WTC11 (cell line): ENCODE data around the gene TROAP. TPM values are rescaled to one million over a fixed set of nuclear protein-coding genes. Genes with fewer than 3 reads are reported as not detected.
A peak's percentile ranks its signal among the peaks of the same experiment; 100 is the strongest.

Source experiments
- ATAC-seq: fragments of 200-7000 bp; cut with Tn5 transposase; 2 replicates; pipeline ENCODE4 v1.10.0; 2021; ENCODE audit warnings: mild to moderate bottlenecking, moderate library complexity
- CTCF ChIA-PET: fragments of 300-600 bp; sonication (Branson Sonifier 250); formaldehyde crosslinking; loops from one replicate; lab custom pipeline; 2021; ENCODE audit warnings: antibody characterized with exemption; lab: Charles Lee
- POLR2A ChIA-PET: fragments of 350-600 bp; sonication (Branson Sonifier 250); formaldehyde crosslinking; loops from one replicate; lab custom pipeline; 2021; ENCODE audit warnings: antibody characterized with exemption; lab: Charles Lee
- DNase-seq: peaks from one replicate; pipeline ENCODE4 v3.0.0; 2021; ENCODE audit warnings: low spot score
- H3K27ac Mint-ChIP-seq: 2 replicates; pipeline ENCODE4 v1.8.0; 2021; ENCODE audit warnings: mixed read lengths
- H3K27me3 Mint-ChIP-seq: 2 replicates; pipeline ENCODE4 v1.8.0; 2021; ENCODE audit warnings: low read depth, mild to moderate bottlenecking, moderate library complexity, mixed read lengths
- H3K36me3 Mint-ChIP-seq: 2 replicates; pipeline ENCODE4 v1.8.0; 2021; ENCODE audit warnings: mixed read lengths
- H3K4me1 Mint-ChIP-seq: 2 replicates; pipeline ENCODE4 v1.8.0; 2022; ENCODE audit warnings: mixed read lengths
- H3K4me3 Mint-ChIP-seq: 2 replicates; pipeline ENCODE4 v1.8.0; 2021; ENCODE audit warnings: mild to moderate bottlenecking, moderate library complexity, mixed read lengths
- H3K9me3 Mint-ChIP-seq: 2 replicates; pipeline ENCODE4 v1.8.0; 2021; ENCODE audit warnings: mixed read lengths
- ATF3 ChIP-seq: sonication (generic); formaldehyde crosslinking; conservative IDR thresholded peaks from 2 replicates; pipeline ENCODE4 v1.8.1; 2022; ENCODE audit warnings: mild to moderate bottlenecking, missing genetic modification reagents
- ATF6 ChIP-seq: sonication (generic); formaldehyde crosslinking; IDR thresholded peaks from 2 replicates; pipeline ENCODE4 v1.8.1; 2023; ENCODE audit warnings: mild to moderate bottlenecking, missing genetic modification reagents
- CDX4 ChIP-seq: fragments of 250-450 bp; sonication (Bioruptor Pico); IDR thresholded peaks from 2 replicates; pipeline ENCODE4 v1.9.0; 2021; ENCODE audit warnings: moderate library complexity, mild to moderate bottlenecking, inconsistent platforms, borderline replicate concordance
- CREM ChIP-seq: sonication (generic); formaldehyde crosslinking; IDR thresholded peaks from 2 replicates; pipeline ENCODE4 v1.8.1; 2022; ENCODE audit warnings: mild to moderate bottlenecking, missing genetic modification reagents, moderate library complexity
- ETV6 ChIP-seq: sonication (generic); formaldehyde crosslinking; IDR thresholded peaks from 2 replicates; pipeline ENCODE4 v1.8.1; 2022; ENCODE audit warnings: mild to moderate bottlenecking, missing genetic modification reagents
- JAZF1 ChIP-seq: fragments of 250-450 bp; sonication (Bioruptor Pico); IDR thresholded peaks from 2 replicates; pipeline ENCODE4 v1.9.0; 2021; ENCODE audit warnings: moderate library complexity, mild to moderate bottlenecking, inconsistent platforms
- MXD4 ChIP-seq: fragments of 250-450 bp; sonication (Bioruptor Pico); IDR thresholded peaks from 2 replicates; pipeline ENCODE4 v1.8.0; 2021; ENCODE audit warnings: mild to moderate bottlenecking, moderate library complexity, borderline replicate concordance
- PRDM15 ChIP-seq: sonication (generic); formaldehyde crosslinking; IDR thresholded peaks from 2 replicates; pipeline ENCODE4 v1.8.0; 2022; ENCODE audit warnings: missing genetic modification reagents
- PRRX2 ChIP-seq: fragments of 250-450 bp; sonication (Bioruptor Pico); IDR thresholded peaks from 2 replicates; pipeline ENCODE4 v1.8.0; 2021; ENCODE audit warnings: mild to moderate bottlenecking
- RELA ChIP-seq: sonication (generic); formaldehyde crosslinking; IDR thresholded peaks from 2 replicates; pipeline ENCODE4 v1.8.1; 2022; ENCODE audit warnings: missing genetic modification reagents, mild to moderate bottlenecking, borderline replicate concordance
- SMAD3 ChIP-seq: sonication (generic); formaldehyde crosslinking; IDR thresholded peaks from 2 replicates; pipeline ENCODE4 v1.8.0; 2022; ENCODE audit warnings: missing genetic modification reagents, mild to moderate bottlenecking, borderline replicate concordance
- SMAD4 ChIP-seq: sonication (generic); formaldehyde crosslinking; IDR thresholded peaks from 2 replicates; pipeline ENCODE4 v1.8.0; 2022; ENCODE audit warnings: mild to moderate bottlenecking, missing genetic modification reagents
- STAT6 ChIP-seq: sonication (generic); formaldehyde crosslinking; conservative IDR thresholded peaks from 2 replicates; pipeline ENCODE4 v1.8.1; 2023; ENCODE audit warnings: mild to moderate bottlenecking, low read depth, missing genetic modification reagents, moderate library complexity
- TEAD1 ChIP-seq: sonication (generic); formaldehyde crosslinking; IDR thresholded peaks from 2 replicates; pipeline ENCODE4 v1.8.0; 2022; ENCODE audit warnings: mild to moderate bottlenecking, missing genetic modification reagents
- TP53 ChIP-seq: sonication (generic); formaldehyde crosslinking; IDR thresholded peaks from 2 replicates; pipeline ENCODE4 v1.8.1; 2023; ENCODE audit warnings: mild to moderate bottlenecking, missing genetic modification reagents
- USF2 ChIP-seq: sonication (generic); formaldehyde crosslinking; IDR thresholded peaks from 2 replicates; pipeline ENCODE4 v1.8.1; 2023; ENCODE audit warnings: mild to moderate bottlenecking, missing genetic modification reagents, moderate library complexity
- ZNF138 ChIP-seq: sonication (generic); formaldehyde crosslinking; conservative IDR thresholded peaks from 2 replicates; pipeline ENCODE4 v1.8.1; 2022; ENCODE audit warnings: mild to moderate bottlenecking, moderate library complexity, missing genetic modification reagents
- ZNF425 ChIP-seq: fragments of 250-450 bp; sonication (Bioruptor Pico); conservative IDR thresholded peaks from 2 replicates; pipeline ENCODE4 v1.9.0; 2021; ENCODE audit warnings: mild to moderate bottlenecking
- ZNF671 ChIP-seq: fragments of 250-450 bp; sonication (Bioruptor Pico); IDR thresholded peaks from 2 replicates; pipeline ENCODE4 v1.8.0; 2021; ENCODE audit warnings: mild to moderate bottlenecking
- total RNA-seq: library from RNA; stranded (reverse); gene quantifications from 3 replicates; pipeline ENCODE4 v1.2.3, GENCODE V29; 2021

TROAP gene
- total RNA-seq, 1 experiment from 2014 or later: 89.2 TPM

- TF ChIP-seq RELA (CRISPR knock-in tag) (no peak), SMAD3 (CRISPR knock-in tag) (no peak), PRDM15 (CRISPR knock-in tag) (no peak), SMAD4 (no peak), STAT6 (CRISPR knock-in tag) (no peak), ATF6 (CRISPR knock-in tag) (no peak), ETV6 (0 out of 2 replicates have a peak, but pooled peaks have one; percentile 12), ZNF138 (CRISPR knock-in tag) (no peak), TP53 (CRISPR knock-in tag) (no peak), CREM (CRISPR knock-in tag) (no peak), USF2 (CRISPR knock-in tag) (no peak), CDX4 (CRISPR knock-in tag) (no peak)
These were observed at the start of gene TROAP (continued) for GRCh38 chr12:49322708-49323523.

- no peak for DNase-seq
- peak; percentile 38 for ATAC-seq
- TF ChIP-seq ATF6 (CRISPR knock-in tag) (no peak), TEAD1 (CRISPR knock-in tag) (0 out of 2 replicates have a peak, but pooled peaks have one; percentile 15), ZNF425 (peak; percentile 25; the same call in 1 of the 2 replicates), PRRX2 (CRISPR knock-in tag) (0 out of 2 replicates have a peak, but pooled peaks have one; percentile 21), ATF3 (CRISPR knock-in tag) (no peak), JAZF1 (CRISPR knock-in tag) (no peak), MXD4 (CRISPR knock-in tag) (no peak), ZNF671 (peak; percentile 45; the same call in 1 of the 2 replicates)
These were observed 49.2 kb upstream of the TROAP start for GRCh38 chr12:49273726-49274395.

More at GRCh38 chr12:49273726-49274395, 49.2 kb upstream of the TROAP start:
- CTCF ChIA-PET: interaction anchor here (0.8 to 2.0 kb wide), 3 partner anchors 16 to 58 kb away, joined by 3 to 5 read pairs (median 4); no protein-coding TSS in a partner anchor
- Mint-ChIP-seq H3K9me3 (no peaks in the 10 kb centered on the region), H3K4me1 (no peaks in the 10 kb centered on the region), H3K27me3 (no peaks in the 10 kb centered on the region), H3K27ac (no peak overlapping the region), H3K4me3 (no peak overlapping the region), H3K36me3 (peaks cover 48% of the 10 kb centered on the region)
- POLR2A ChIA-PET: interaction anchor here (0.7 to 1.0 kb wide), 2 partner anchors 23 to 590 kb away, joined by 3 read pairs; no protein-coding TSS in a partner anchor
